ENCODE results near the gene UST.
"Not testable (repeated sequence)": the region's sequence is repeated elsewhere in the genome, so short reads cannot be mapped to it uniquely, and the experiment has no call there.

Gene UST

GRCh38 chr6:149008741-149009140, 261.9 kb downstream of the UST start:
- DNase-seq (ENCODE audit: low read depth) = no peak

GRCh38 chr6:149012040-149012545, 265.3 kb downstream of the UST start:
- DNase-seq (ENCODE audit: low read depth) = peak; percentile 98

- DNase-seq (ENCODE audit: low read depth) = no peak
These were observed 266.9 kb downstream of the UST start for GRCh38 chr6:149013586-149014344.

- no peak for DNase-seq (ENCODE audit: low read depth)
These were observed 268.1 kb downstream of the UST start for GRCh38 chr6:149014631-149015534.

GRCh38 chr6:149015535-149016525, 269.0 kb downstream of the UST start:
- DNase-seq (ENCODE audit: low read depth) = no peak

- no peak for DNase-seq (ENCODE audit: low read depth)
These were observed 269.9 kb downstream of the UST start for GRCh38 chr6:149016716-149017115.

GRCh38 chr6:149020319-149020718, 273.5 kb downstream of the UST start:
- DNase-seq (ENCODE audit: low read depth) = no peak

GRCh38 chr6:149024361-149024760, 277.5 kb downstream of the UST start:
- no peak for DNase-seq (ENCODE audit: low read depth)

GRCh38 chr6:149025061-149025460, 278.2 kb downstream of the UST start:
- no peak for DNase-seq (ENCODE audit: low read depth)

- DNase-seq (ENCODE audit: low read depth) = no peak
These were observed 279.7 kb downstream of the UST start for GRCh38 chr6:149026530-149026942.

- no peak for DNase-seq (ENCODE audit: low read depth)
These were observed 280.7 kb downstream of the UST start for GRCh38 chr6:149027484-149027883.

- peak; percentile 58 for DNase-seq (ENCODE audit: low read depth)
These were observed 282.1 kb downstream of the UST start for GRCh38 chr6:149028767-149029405.

GRCh38 chr6:149031201-149031858, 284.5 kb downstream of the UST start:
- no peak for DNase-seq (ENCODE audit: low read depth)

GRCh38 chr6:149031859-149032598, 285.2 kb downstream of the UST start:
- DNase-seq (ENCODE audit: low read depth) = no peak

- DNase-seq (ENCODE audit: low read depth) = peak; percentile 66
These were observed 286.0 kb downstream of the UST start for GRCh38 chr6:149032599-149033405.

- no peak for DNase-seq (ENCODE audit: low read depth)
These were observed 286.6 kb downstream of the UST start for GRCh38 chr6:149033454-149033853.

- DNase-seq (ENCODE audit: low read depth) = no peak
These were observed 288.9 kb downstream of the UST start for GRCh38 chr6:149035766-149036165.

GRCh38 chr6:149037051-149037671, 290.3 kb downstream of the UST start:
- no peak for DNase-seq (ENCODE audit: low read depth)

- DNase-seq (ENCODE audit: low read depth) = not testable (repeated sequence)
These were observed 292.2 kb downstream of the UST start for GRCh38 chr6:149039025-149039424.

All from GM04503 (cell line).